SK-N-SH treated with all-trans-retinoic acid at 6 μM for 48 hours (cell line): ENCODE measurements around the gene LLGL2.

Experiments
- ARNTL ChIP-seq: fragments of 450-650 bp; formaldehyde crosslinking; IDR thresholded peaks from 2 replicates; pipeline ENCODE4 v1.5.0; 2020; ENCODE audit warnings: low read depth, mild to moderate bottlenecking, moderate library complexity, borderline replicate concordance
- GLIS3 ChIP-seq: fragments of 250-450 bp; sonication (Bioruptor Pico); IDR thresholded peaks from 2 replicates; pipeline ENCODE4 v1.5.0; 2020; ENCODE audit warnings: mild to moderate bottlenecking, moderate library complexity
- RARB ChIP-seq: fragments of 250-450 bp; sonication (Bioruptor Pico); IDR thresholded peaks from 2 replicates; pipeline ENCODE4 v1.8.0; 2021; ENCODE audit warnings: mild to moderate bottlenecking, moderate library complexity
- TOX ChIP-seq: fragments of 250-450 bp; sonication (Bioruptor Pico); IDR thresholded peaks from 2 replicates; pipeline ENCODE4 v1.8.0; 2021; ENCODE audit warnings: mild to moderate bottlenecking, moderate library complexity, borderline replicate concordance
- ZFP30 ChIP-seq: fragments of 450-650 bp; formaldehyde crosslinking; IDR thresholded peaks from 2 replicates; pipeline ENCODE4 v1.5.0; 2022; ENCODE audit warnings: mild to moderate bottlenecking, moderate library complexity
- ZNF565 ChIP-seq: fragments of 450-650 bp; formaldehyde crosslinking; conservative IDR thresholded peaks from 2 replicates; pipeline ENCODE4 v1.5.0; 2020; ENCODE audit warnings: low read depth, mild to moderate bottlenecking, moderate library complexity
- TF ChIP-seq, protein P1 (sequence below): fragments of 250-450 bp; sonication (Bioruptor Pico); IDR thresholded peaks from 2 replicates; pipeline ENCODE4 v1.5.1; 2021; ENCODE audit warnings: mild to moderate bottlenecking, moderate library complexity

DNA sequence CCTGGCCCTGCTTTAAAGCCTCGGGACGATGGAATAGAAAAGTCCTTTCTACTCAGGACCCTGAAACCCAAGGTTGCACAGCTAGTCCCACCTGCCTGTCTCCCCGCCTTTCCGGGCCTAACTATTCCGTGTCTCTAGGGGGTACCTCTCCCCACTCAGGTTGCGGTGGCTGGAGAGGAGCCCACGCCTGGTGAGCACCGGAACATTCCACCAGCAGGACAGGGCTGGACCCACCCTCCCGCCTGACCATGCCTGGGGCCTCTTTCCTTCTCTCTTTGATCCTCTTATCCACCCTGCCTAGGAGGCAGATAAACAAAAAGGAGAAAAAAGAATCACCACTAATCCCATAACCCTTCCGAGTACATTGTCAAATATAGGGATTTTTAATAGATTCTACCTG lies 10.9 kb downstream of the LLGL2 start:
- TF ChIP-seq ARNTL (no peak), ZFP30 (CRISPR knock-in tag) (no peak), GLIS3 (CRISPR knock-in tag) (no peak), ZNF565 (no peak), RARB (CRISPR knock-in tag) (no peak), TOX (CRISPR knock-in tag) (no peak)
- TF ChIP-seq, protein P1, sequence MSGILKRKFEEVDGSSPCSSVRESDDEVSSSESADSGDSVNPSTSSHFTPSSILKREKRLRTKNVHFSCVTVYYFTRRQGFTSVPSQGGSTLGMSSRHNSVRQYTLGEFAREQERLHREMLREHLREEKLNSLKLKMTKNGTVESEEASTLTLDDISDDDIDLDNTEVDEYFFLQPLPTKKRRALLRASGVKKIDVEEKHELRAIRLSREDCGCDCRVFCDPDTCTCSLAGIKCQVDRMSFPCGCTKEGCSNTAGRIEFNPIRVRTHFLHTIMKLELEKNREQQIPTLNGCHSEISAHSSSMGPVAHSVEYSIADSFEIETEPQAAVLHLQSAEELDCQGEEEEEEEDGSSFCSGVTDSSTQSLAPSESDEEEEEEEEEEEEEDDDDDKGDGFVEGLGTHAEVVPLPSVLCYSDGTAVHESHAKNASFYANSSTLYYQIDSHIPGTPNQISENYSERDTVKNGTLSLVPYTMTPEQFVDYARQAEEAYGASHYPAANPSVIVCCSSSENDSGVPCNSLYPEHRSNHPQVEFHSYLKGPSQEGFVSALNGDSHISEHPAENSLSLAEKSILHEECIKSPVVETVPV (CRISPR knock-in tag) = no peak
